Fibroblast of lung (primary cell): ENCODE measurements around the gene NUAK2.

Experiments used
- EZH2 ChIP-seq: IDR thresholded peaks from 2 replicates; pipeline ENCODE4 v1.5.1; 2012; ENCODE audit warnings: low read length, control low read depth, mild to moderate bottlenecking; ENCODE audit errors: missing control alignments
- TF ChIP-seq, protein P1 (sequence below), 2 donors: IDR thresholded peaks in 1 of 2; conservative IDR thresholded peaks in 1 of 2; 1 replicate in 1 of 2; 2 replicates in 1 of 2; pipeline ENCODE4 v1.5.1; 2011 to 2012; ENCODE audit warnings: low read length in 2 of 2, control low read depth in 1 of 2, inconsistent platforms in 1 of 2, low read depth in 1 of 2, mild to moderate bottlenecking in 1 of 2

GRCh38 chr1:205270271-205270670 lies 51.3 kb downstream of the NUAK2 start:
- TF ChIP-seq, protein P1, sequence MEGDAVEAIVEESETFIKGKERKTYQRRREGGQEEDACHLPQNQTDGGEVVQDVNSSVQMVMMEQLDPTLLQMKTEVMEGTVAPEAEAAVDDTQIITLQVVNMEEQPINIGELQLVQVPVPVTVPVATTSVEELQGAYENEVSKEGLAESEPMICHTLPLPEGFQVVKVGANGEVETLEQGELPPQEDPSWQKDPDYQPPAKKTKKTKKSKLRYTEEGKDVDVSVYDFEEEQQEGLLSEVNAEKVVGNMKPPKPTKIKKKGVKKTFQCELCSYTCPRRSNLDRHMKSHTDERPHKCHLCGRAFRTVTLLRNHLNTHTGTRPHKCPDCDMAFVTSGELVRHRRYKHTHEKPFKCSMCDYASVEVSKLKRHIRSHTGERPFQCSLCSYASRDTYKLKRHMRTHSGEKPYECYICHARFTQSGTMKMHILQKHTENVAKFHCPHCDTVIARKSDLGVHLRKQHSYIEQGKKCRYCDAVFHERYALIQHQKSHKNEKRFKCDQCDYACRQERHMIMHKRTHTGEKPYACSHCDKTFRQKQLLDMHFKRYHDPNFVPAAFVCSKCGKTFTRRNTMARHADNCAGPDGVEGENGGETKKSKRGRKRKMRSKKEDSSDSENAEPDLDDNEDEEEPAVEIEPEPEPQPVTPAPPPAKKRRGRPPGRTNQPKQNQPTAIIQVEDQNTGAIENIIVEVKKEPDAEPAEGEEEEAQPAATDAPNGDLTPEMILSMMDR (conservative IDR thresholded peaks at IDR 0.05 in 1 of 2, IDR thresholded peaks at IDR 0.05 in 1 of 2; ENCODE audit: low read depth in 1 of 2, low read length in 2 of 2) = no peak
- no peak for TF ChIP-seq EZH2
